ENCODE data around the gene TFE3. TPM values are rescaled to one million over a fixed set of nuclear protein-coding genes. Genes with fewer than 3 reads are reported as not detected.
A peak's percentile ranks its signal among the peaks of the same experiment; 100 is the strongest.
"Not testable (repeated sequence)": the region's sequence is repeated elsewhere in the genome, so short reads cannot be mapped to it uniquely, and the experiment has no call there.

TFE3 gene
- total RNA-seq, 2 donors from 2014 or later = 34.5 to 36.2 TPM

GRCh38 chrX:49029876-49030275 is 13.3 kb downstream of the TFE3 start:
- no peak for DNase-seq
- intact Hi-C loops (cut with DNase I) = no loop called here
- peak; percentile 14 to 18 for ATAC-seq

GRCh38 chrX:49019599-49020249 is 23.4 kb downstream of the TFE3 start:
- ATAC-seq = no peak
- intact Hi-C loops (cut with DNase I) = no loop called here
- no peak for DNase-seq

- intact Hi-C loops (cut with DNase I) = no loop called here
- DNase-seq (no peak), ATAC-seq (no peak)
Measured at GRCh38 chrX:49019050-49019449, 24.1 kb downstream of the TFE3 start.

GRCh38 chrX:49003696-49004095 is 39.5 kb downstream of the TFE3 start:
- ATAC-seq = no peak
- intact Hi-C loops (cut with DNase I) = no loop called here
- DNase-seq = no peak

- intact Hi-C loops (cut with DNase I) = no loop called here
- peak; percentile 95 for ATAC-seq
- peak; percentile 72 for DNase-seq
Measured at GRCh38 chrX:49002091-49002935, 40.8 kb downstream of the TFE3 start, which contains the start of gene GRIPAP1. Gene GRIPAP1, minus strand, starts transcription at chrX:49002264. Its CDS starts 35 bp downstream, at chrX:49002229.

GRCh38 chrX:49001521-49002090 is 41.6 kb downstream of the TFE3 start:
- ATAC-seq = peak; percentile 20 to 55
- DNase-seq = peak; percentile 32
- intact Hi-C loops (cut with DNase I) = no loop called here

- intact Hi-C loops (cut with DNase I) = no loop called here
- ATAC-seq (no peak), DNase-seq (no peak)
Measured at GRCh38 chrX:49000636-49001035, 42.5 kb downstream of the TFE3 start.

GRCh38 chrX:48999030-48999429 is 44.1 kb downstream of the TFE3 start:
- DNase-seq (no peak), ATAC-seq (no peak)
- intact Hi-C loops (cut with DNase I) = no loop called here

- ATAC-seq (no peak), DNase-seq (no peak)
- intact Hi-C loops (cut with DNase I) = no loop called here
Measured at GRCh38 chrX:48998391-48998790, 44.8 kb downstream of the TFE3 start.

GRCh38 chrX:48997865-48998264 is 45.3 kb downstream of the TFE3 start:
- ATAC-seq (no peak), DNase-seq (no peak)
- intact Hi-C loops (cut with DNase I) = no loop called here

GRCh38 chrX:48997455-48997854 is 45.7 kb downstream of the TFE3 start:
- intact Hi-C loops (cut with DNase I) = no loop called here

GRCh38 chrX:48996969-48997368 is 46.2 kb downstream of the TFE3 start:
- intact Hi-C loops (cut with DNase I) = no loop called here
- ATAC-seq = no peak
- DNase-seq = no peak

More at GRCh38 chrX:48997455-48997854, 45.7 kb downstream of the TFE3 start:
- ATAC-seq = no peak
- no peak for DNase-seq

GRCh38 chrX:48992341-48992740 is 50.8 kb downstream of the TFE3 start:
- ATAC-seq (no peak), DNase-seq (no peak)
- intact Hi-C loops (cut with DNase I) = no loop called here

GRCh38 chrX:48989483-48989882 is 53.7 kb downstream of the TFE3 start:
- intact Hi-C loops (cut with DNase I) = no loop called here
- ATAC-seq (peak in 1 of 2 donors; percentile 47), DNase-seq (peak; percentile 51)

GRCh38 chrX:48983896-48984295 is 59.3 kb downstream of the TFE3 start:
- intact Hi-C loops (cut with DNase I) = no loop called here
- DNase-seq (no peak), ATAC-seq (no peak)

GRCh38 chrX:48983081-48983480 is 60.1 kb downstream of the TFE3 start:
- DNase-seq = no peak
- intact Hi-C loops (cut with DNase I) = no loop called here

GRCh38 chrX:48981178-48981577 is 62.0 kb downstream of the TFE3 start:
- ATAC-seq (no peak), DNase-seq (no peak)
- intact Hi-C loops (cut with DNase I) = no loop called here

More at GRCh38 chrX:48983081-48983480, 60.1 kb downstream of the TFE3 start:
- no peak for ATAC-seq

- DNase-seq; intact Hi-C loops (cut with DNase I); ATAC-seq: not testable (repeated sequence)
Measured at GRCh38 chrX:48980341-48980740, 62.8 kb downstream of the TFE3 start.

Data from left cardiac atrium (tissue), 4 donors.